ENCODE measurements around the gene ZBTB5. TPM values are rescaled to one million over a fixed set of nuclear protein-coding genes. Genes with fewer than 3 reads are reported as not detected.
A peak's percentile ranks its signal among the peaks of the same experiment; 100 is the strongest.

The ZBTB5 gene
- total and polyA plus RNA-seq, 2 of the 8 experiments (the other 6 are each of a cell fraction or from before 2014, with no cell fraction given), result 13.3 to 14.5 TPM

- DNase-seq (ENCODE audit: low read depth in 1 of 2, low spot score in 2 of 2) (no peak), FAIRE-seq (no peak)
- Histone ChIP-seq H3K14ac (ENCODE audit: insufficient read length) (no peak overlapping the region), H4K20me1 (replicated peaks in 1 of 2; ENCODE audit: control insufficient read depth in 1 of 2, insufficient read depth in 2 of 2, low read length in 2 of 2) (peaks cover 0 to 5% of the 10 kb centered on the region in 2 experiments), H2BK5ac (ENCODE audit: low read depth, low read length) (0 out of 2 replicates have a peak overlapping the region, but pooled peaks have one; percentile 57), H3K27me3 (replicated peaks in 1 of 4; ENCODE audit: control insufficient read depth in 3 of 4, extremely low read depth in 1 of 4, insufficient read depth in 3 of 4, low read length in 3 of 4) (no peaks in the 10 kb centered on the region), H2BK15ac (ENCODE audit: low read length) (no peak overlapping the region), H3K4me3 (ENCODE audit: extremely low read depth in 1 of 4, insufficient read depth in 2 of 4, low read depth in 3 of 4, low read length in 4 of 4) (peak overlapping the region; percentile 78 to 90 (median 79)), H3K9me3 (ENCODE audit: insufficient read depth in 2 of 2, low read depth in 1 of 2, low read length in 1 of 2) (no peaks in the 10 kb centered on the region), H2AFZ (ENCODE audit: low read length) (no peak overlapping the region), H3K56ac (replicated peaks; ENCODE audit: insufficient read length, low read depth, low read length) (peak overlapping the region; percentile 40), H2BK120ac (replicated peaks; ENCODE audit: low read depth, low read length) (no peak overlapping the region), H2AK5ac (ENCODE audit: low read depth, low read length) (no peak overlapping the region), H3K23ac (ENCODE audit: insufficient read length) (no peak overlapping the region), H3K4me1 (replicated peaks in 1 of 4; ENCODE audit: control insufficient read depth in 3 of 4, insufficient read depth in 4 of 4, low read length in 3 of 4) (peaks cover 0 to 14% (median 6%) of the 10 kb centered on the region in 4 experiments; a peak in 5 of 7 replicates), H3K4me2 (ENCODE audit: insufficient read depth in 1 of 2, low read depth in 2 of 2, low read length in 2 of 2) (peak overlapping the region; percentile 94 to 99), H2BK20ac (ENCODE audit: low read length) (no peak overlapping the region), H3K23me2 (ENCODE audit: low read depth, low read length) (peaks cover 6% of the 10 kb centered on the region), H2BK12ac (ENCODE audit: low read depth, low read length) (no peak overlapping the region), H4K5ac (ENCODE audit: insufficient read length, low read depth, low read length) (no peak overlapping the region), H3K18ac (ENCODE audit: extremely low read depth, low read length) (no peak overlapping the region), H4K8ac (ENCODE audit: extremely low read depth, insufficient read depth, low read length) (no peak overlapping the region; the same call in none of the 2 replicates), H3K27ac (ENCODE audit: low read depth, low read length) (no peak overlapping the region), H4K91ac (replicated peaks; ENCODE audit: insufficient read length, low read length) (no peak overlapping the region), H3K79me1 (ENCODE audit: low read depth, low read length) (peaks cover 14% of the 10 kb centered on the region), H3K36me3 (ENCODE audit: control insufficient read depth in 2 of 4, insufficient read depth in 4 of 4, low read length in 3 of 4) (peaks cover 0 to 31% (median 14%) of the 10 kb centered on the region in 4 experiments; a peak in 6 of 8 replicates), H3K79me2 (ENCODE audit: control insufficient read depth in 1 of 2, insufficient read depth in 2 of 2, low read length in 2 of 2) (peaks cover 4 to 21% of the 10 kb centered on the region in 2 experiments; a peak in 3 of 4 replicates), H3K4ac (replicated peaks; ENCODE audit: insufficient read length, low read depth, low read length) (no peak overlapping the region), H3K9ac (replicated peaks in 1 of 4; ENCODE audit: extremely low read depth in 1 of 4, low read depth in 3 of 4, low read length in 3 of 4) (peak overlapping the region; percentile 38 to 77 (median 41); a peak in 5 of 7 replicates)
- CTCF ChIA-PET (ENCODE audit: partially characterized antibody), result interaction anchor here (0.6 to 7.9 kb wide), 2 partner anchors 24 to 1832 kb away, joined by 3 to 39 read pairs; no protein-coding TSS in a partner anchor
- WGBS, 2 experiments (ENCODE audit: extremely low coverage in 1 of 2, insufficient coverage in 1 of 2, insufficient read length in 1 of 2, insufficient replicate concordance in 2 of 2, low coverage in 1 of 2, low lambda C conversion rate in 2 of 2, missing lambda C conversion rate in 1 of 2), result 10% methylated on average over 7 of the region's 7 CpGs; no CpG with 5 or more reads in 1 of the 2 experiments
- TF ChIP-seq SIN3A (conservative IDR thresholded peaks at IDR 0.05 in 1 of 2, IDR thresholded peaks at IDR 0.05 in 1 of 2; ENCODE audit: low read depth in 1 of 2, low read length in 2 of 2), result peak; percentile 21 to 39; a peak in 1 of 4 replicates
- TF ChIP-seq SAP30 (IDR thresholded peaks at IDR 0.05; ENCODE audit: insufficient read depth, insufficient replicate concordance, low read length), result peak; percentile 86
- peak; percentile 6; the same call in 1 of the 2 replicates for TF ChIP-seq SP4 (IDR thresholded peaks at IDR 0.05; ENCODE audit: low read length)
- no peak for TF ChIP-seq CEBPB (IDR thresholded peaks at IDR 0.05; ENCODE audit: low read depth, low read length)
- TF ChIP-seq EP300 (IDR thresholded peaks at IDR 0.05; ENCODE audit: borderline replicate concordance in 1 of 2, low read depth in 2 of 2, low read length in 2 of 2), result no peak
- POLR2A ChIA-PET (ENCODE audit: partially characterized antibody), result interaction anchor here (1.0 to 4.4 kb wide), 13 partner anchors 8 to 314 kb away, joined by 3 to 40 read pairs (median 6); partner anchors contain the start of genes DCAF10, EXOSC3, FBXO10 and TOMM5
Observed at GRCh38 chr9:37486256-37486615, 21.0 kb upstream of the ZBTB5 start.

Measured in H1 (cell line).